ENCODE results near the gene TRERF1. TPM values are rescaled to one million over a fixed set of nuclear protein-coding genes. Genes with fewer than 3 reads are reported as not detected.

Gene TRERF1
- total and polyA plus RNA-seq, 2 of the 4 experiments (the other 2 are of a cell fraction): 6.3 to 9.9 TPM

- Histone ChIP-seq H4K5ac (ENCODE audit: low read depth, low read length) (no peak overlapping the region), H3K36me3 (ENCODE audit: control insufficient read depth, insufficient read depth, low read length) (no peaks in the 10 kb centered on the region), H3K23ac (ENCODE audit: low read depth, low read length) (0 out of 2 replicates have a peak overlapping the region, but pooled peaks have one; percentile 33), H3K9me1 (ENCODE audit: insufficient read depth, low read length) (no peaks in the 10 kb centered on the region), H3K4me1 (ENCODE audit: control insufficient read depth, insufficient read depth, low read length) (peaks cover 7% of the 10 kb centered on the region), H4K20me1 (ENCODE audit: insufficient read depth, low read length) (no peaks in the 10 kb centered on the region), H2BK120ac (ENCODE audit: low read depth, low read length) (no peak overlapping the region), H2AFZ (replicated peaks; ENCODE audit: low read length, poor library complexity) (no peak overlapping the region), H4K8ac (ENCODE audit: low read depth in 2 of 2, low read length in 2 of 2) (no peak overlapping the region), H3K79me1 (ENCODE audit: low read depth in 1 of 2, low read length in 2 of 2) (no peaks in the 10 kb centered on the region), H3K4me3 (ENCODE audit: insufficient read depth, low read depth, low read length) (no peak overlapping the region), H4K91ac (ENCODE audit: insufficient read depth, low read depth, low read length) (no peak overlapping the region), H2BK5ac (ENCODE audit: low read depth, low read length, poor library complexity, severe bottlenecking) (no peak overlapping the region), H3K4me2 (ENCODE audit: low read depth, low read length) (no peak overlapping the region), H3K9me3 (ENCODE audit: control insufficient read depth, insufficient read depth, low read length) (no peaks in the 10 kb centered on the region), H3K18ac (ENCODE audit: low read depth, low read length) (no peak overlapping the region), H3K56ac (ENCODE audit: extremely low read depth, insufficient read depth, low read length) (no peak overlapping the region), H3K27ac (ENCODE audit: insufficient read depth, low read length) (no peak overlapping the region), H3K27me3 (ENCODE audit: control insufficient read depth, insufficient read depth, low read length) (peaks cover 2% of the 10 kb centered on the region; the same call in 1 of the 2 replicates), H3K9ac (ENCODE audit: low read depth, low read length) (no peak overlapping the region), H2AK5ac (ENCODE audit: low read depth, low read length) (no peak overlapping the region), H3K14ac (replicated peaks; ENCODE audit: low read depth, low read length) (no peak overlapping the region), H2AK9ac (replicated peaks; ENCODE audit: low read depth, low read length, poor library complexity) (no peak overlapping the region), H2BK15ac (ENCODE audit: low read depth, low read length) (no peak overlapping the region), H3K4ac (ENCODE audit: low read depth, low read length) (no peak overlapping the region), H2BK20ac (ENCODE audit: low read depth, low read length) (no peak overlapping the region)
- in situ Hi-C loops (cut with MboI; ENCODE audit: low sequenced_read_pairs) (no loop called here), dilution Hi-C loops (cut with HindIII; ENCODE audit: low sequenced_read_pairs, unreplicated experiment) (no loop called here), intact Hi-C loops (cut with micrococcal nuclease) (no loop called here)
- ChIA-PET CTCF (interaction anchor here (1.1 to 1.2 kb wide), 2 partner anchors 9 to 48 kb away, joined by 3 read pairs; no protein-coding TSS in a partner anchor), POLR2A (ENCODE audit: unreplicated experiment) (no interaction called here)
- no TSS peak for BruUV-seq (replicated peaks)
- DNase-seq (no peak), ATAC-seq (ENCODE audit: low read depth) (no peak)
- no CpG with 5 or more reads among the region's 1 CpG for WGBS, 2 experiments (ENCODE audit: extremely low coverage in 2 of 2, insufficient read length in 1 of 2)
- no peak for TF ChIP-seq RFX5 (IDR thresholded peaks at IDR 0.05; ENCODE audit: low read depth, low read length)
- no peak for TF ChIP-seq CEBPB (IDR thresholded peaks at IDR 0.05; ENCODE audit: low read depth, low read length)
- TF ChIP-seq FOS (IDR thresholded peaks at IDR 0.05; ENCODE audit: low read depth, low read length): no peak
- no peak for TF ChIP-seq CHD1 (IDR thresholded peaks at IDR 0.05; ENCODE audit: low read depth, low read length)
- no peak for TF ChIP-seq POLR2A (IDR thresholded peaks at IDR 0.05; ENCODE audit: low read depth, low read length)
- TF ChIP-seq ELK1 (IDR thresholded peaks at IDR 0.05; ENCODE audit: borderline replicate concordance, low read depth, low read length): no peak
- no peak for TF ChIP-seq CTCF (conservative IDR thresholded peaks at IDR 0.05; ENCODE audit: low read depth, low read length)
- no peak for TF ChIP-seq RCOR1 (IDR thresholded peaks at IDR 0.05; ENCODE audit: insufficient replicate concordance, low read length)
- no peak for TF ChIP-seq BHLHE40 (IDR thresholded peaks at IDR 0.05; ENCODE audit: low read depth, low read length)
- TF ChIP-seq MXI1 (IDR thresholded peaks at IDR 0.05; ENCODE audit: borderline replicate concordance, low read depth, low read length): no peak
- no peak for TF ChIP-seq MAZ (IDR thresholded peaks at IDR 0.05; ENCODE audit: borderline replicate concordance, low read depth, low read length)
- TF ChIP-seq USF2 (IDR thresholded peaks at IDR 0.05; ENCODE audit: low read depth, low read length): no peak
Measured at GRCh38 chr6:42484261-42484660, 32.5 kb upstream of the TRERF1 start.

Data from IMR-90 (cell line).